Measurements from ENCODE around the gene CSNK2A1. TPM values are rescaled to one million over a fixed set of nuclear protein-coding genes. Genes with fewer than 3 reads are reported as not detected.
A peak's percentile ranks its signal among the peaks of the same experiment; 100 is the strongest.

The CSNK2A1 gene
- total and polyA plus RNA-seq, 7 donors = 43.9 to 180 (median 122) TPM

- intact Hi-C loops (cut with DNase I) = no loop called here
Observed at GRCh38 chr20:577167-577791, 33.7 kb upstream of the CSNK2A1 start.

DNA sequence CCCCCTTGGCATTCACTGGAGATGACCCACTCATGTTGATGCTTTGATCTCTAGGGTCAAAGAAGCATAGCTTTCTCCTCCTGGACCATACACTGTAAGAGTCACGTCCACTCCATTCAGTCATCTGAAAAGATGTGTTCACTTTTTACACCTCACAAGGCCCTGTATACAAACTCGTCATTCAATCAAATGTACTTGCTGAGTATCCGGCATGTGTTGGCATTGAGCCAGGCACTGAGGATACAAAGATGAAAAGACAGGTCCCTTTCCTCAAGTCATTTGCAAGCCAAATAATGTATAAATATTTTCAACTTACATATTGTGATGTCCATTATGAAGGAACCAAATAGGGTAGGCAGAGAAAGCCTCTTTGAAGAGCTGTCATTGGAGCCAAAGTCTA, 32.6 kb upstream of the CSNK2A1 start:
- Histone ChIP-seq H3K4me1 (no peaks in the 10 kb centered on the region), H3K9me3 (no peaks in the 10 kb centered on the region), H3K27me3 (ENCODE audit: insufficient read depth in 3 of 3, low read length in 2 of 3) (peaks cover 0 to 28% (median 2%) of the 10 kb centered on the region in 3 donors), H3K27ac (peak overlapping the region; percentile 27), H3K4me3 (no peak overlapping the region), H3K36me3 (ENCODE audit: insufficient read depth in 1 of 2, low read depth in 1 of 2) (no peaks in the 10 kb centered on the region)
- ATAC-seq = no peak
- TF ChIP-seq, protein P1, sequence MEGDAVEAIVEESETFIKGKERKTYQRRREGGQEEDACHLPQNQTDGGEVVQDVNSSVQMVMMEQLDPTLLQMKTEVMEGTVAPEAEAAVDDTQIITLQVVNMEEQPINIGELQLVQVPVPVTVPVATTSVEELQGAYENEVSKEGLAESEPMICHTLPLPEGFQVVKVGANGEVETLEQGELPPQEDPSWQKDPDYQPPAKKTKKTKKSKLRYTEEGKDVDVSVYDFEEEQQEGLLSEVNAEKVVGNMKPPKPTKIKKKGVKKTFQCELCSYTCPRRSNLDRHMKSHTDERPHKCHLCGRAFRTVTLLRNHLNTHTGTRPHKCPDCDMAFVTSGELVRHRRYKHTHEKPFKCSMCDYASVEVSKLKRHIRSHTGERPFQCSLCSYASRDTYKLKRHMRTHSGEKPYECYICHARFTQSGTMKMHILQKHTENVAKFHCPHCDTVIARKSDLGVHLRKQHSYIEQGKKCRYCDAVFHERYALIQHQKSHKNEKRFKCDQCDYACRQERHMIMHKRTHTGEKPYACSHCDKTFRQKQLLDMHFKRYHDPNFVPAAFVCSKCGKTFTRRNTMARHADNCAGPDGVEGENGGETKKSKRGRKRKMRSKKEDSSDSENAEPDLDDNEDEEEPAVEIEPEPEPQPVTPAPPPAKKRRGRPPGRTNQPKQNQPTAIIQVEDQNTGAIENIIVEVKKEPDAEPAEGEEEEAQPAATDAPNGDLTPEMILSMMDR (IDR thresholded peaks at IDR 0.05) = no peak
- WGBS, 3 donors = 57 to 67% (median 63%) methylated on average over 3 of the region's 3 CpGs
- no peak for DNase-seq
- intact Hi-C loops (cut with DNase I) = no loop called here

More at GRCh38 chr20:577167-577791, 33.7 kb upstream of the CSNK2A1 start:
- ATAC-seq (no peak), DNase-seq (no peak)
- Histone ChIP-seq H3K4me3 (no peak overlapping the region), H3K27me3 (ENCODE audit: insufficient read depth in 3 of 3, low read length in 2 of 3) (peaks cover 0 to 27% (median 2%) of the 10 kb centered on the region in 3 donors), H3K4me1 (no peaks in the 10 kb centered on the region), H3K9me3 (no peaks in the 10 kb centered on the region), H3K36me3 (ENCODE audit: insufficient read depth in 1 of 2, low read depth in 1 of 2) (no peaks in the 10 kb centered on the region), H3K27ac (no peak overlapping the region)
- TF ChIP-seq, protein P1 (IDR thresholded peaks at IDR 0.05) = no peak
- WGBS, 3 donors = 52 to 62% (median 53%) methylated on average over 12 of the region's 12 CpGs

GRCh38 chr20:575230-575629, 31.6 kb upstream of the CSNK2A1 start:
- H3K4me3 ChIP-seq = no peak overlapping the region
- ATAC-seq (no peak), DNase-seq (no peak)
- H3K9me3 ChIP-seq = no peaks in the 10 kb centered on the region
- intact Hi-C loops (cut with DNase I) = no loop called here
- H3K36me3 ChIP-seq (ENCODE audit: insufficient read depth in 1 of 2, low read depth in 1 of 2) = no peaks in the 10 kb centered on the region
- TF ChIP-seq, protein P1 (IDR thresholded peaks at IDR 0.05) = no peak
- peak overlapping the region; percentile 57 for H3K27ac ChIP-seq
- H3K27me3 ChIP-seq (ENCODE audit: insufficient read depth in 3 of 3, low read length in 2 of 3) = peaks cover 0 to 24% (median 2%) of the 10 kb centered on the region in 3 donors
- 95 to 96% (median 96%) methylated on average over 3 of the region's 3 CpGs for WGBS, 3 donors
- H3K4me1 ChIP-seq = no peaks in the 10 kb centered on the region

DNA sequence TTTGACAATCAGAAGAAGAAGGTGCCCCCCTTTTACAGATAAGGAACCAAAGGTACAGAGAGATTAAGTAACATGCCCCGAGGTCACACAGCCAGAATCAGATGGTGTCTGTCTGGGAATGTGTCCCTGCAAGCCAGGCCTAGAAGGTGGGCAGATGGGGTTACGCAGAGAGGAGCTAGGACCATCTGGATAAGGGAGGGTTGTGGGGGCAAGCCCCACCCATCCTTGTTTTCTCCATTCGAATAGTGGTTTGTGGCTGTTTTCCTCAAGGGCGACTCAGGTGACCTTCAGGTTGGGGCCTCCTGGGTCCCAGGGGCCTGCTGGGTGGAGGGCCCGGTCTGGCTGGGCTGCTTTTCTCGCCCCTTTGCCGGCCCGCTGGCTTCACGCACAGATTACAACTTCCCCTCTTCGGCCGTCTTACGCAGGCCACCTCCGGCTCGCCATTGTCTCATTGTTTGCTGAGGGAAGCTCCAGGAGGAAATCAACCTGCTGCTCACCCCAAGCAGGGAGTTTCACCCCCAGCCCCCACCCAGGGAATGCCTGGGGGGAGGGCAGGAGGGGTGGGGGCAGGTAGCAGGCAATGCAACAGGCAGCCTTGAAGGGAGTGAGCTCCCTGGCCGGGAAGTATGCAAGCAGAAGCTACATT, 30.8 kb upstream of the CSNK2A1 start:
- H3K27me3 ChIP-seq (ENCODE audit: insufficient read depth in 3 of 3, low read length in 2 of 3) = peaks cover 0 to 22% (median 2%) of the 10 kb centered on the region in 3 donors
- H3K9me3 ChIP-seq = no peaks in the 10 kb centered on the region
- no peak overlapping the region for H3K4me3 ChIP-seq
- H3K4me1 ChIP-seq = no peaks in the 10 kb centered on the region
- ATAC-seq (peak; percentile 36 to 50 (median 36)), DNase-seq (peak in 1 of 2 donors; percentile 56)
- TF ChIP-seq, protein P1 (IDR thresholded peaks at IDR 0.05) = no peak
- 76 to 82% (median 80%) methylated on average over 15 of the region's 15 CpGs for whole genome bisulfite sequencing, 3 donors
- no peaks in the 10 kb centered on the region for H3K36me3 ChIP-seq (ENCODE audit: insufficient read depth in 1 of 2, low read depth in 1 of 2)
- intact Hi-C loops (cut with DNase I) = loop anchor here in 1 of 2 donors (5.0 kb wide), 1 partner anchor 33 kb away; no protein-coding TSS in a partner anchor
- H3K27ac ChIP-seq = peak overlapping the region; percentile 57

Measured in psoas muscle (tissue), 8 donors.